Stimulated activated CD4-positive, alpha-beta T cell treated with anti-CD3 and anti-CD28 coated beads, Interleukin-12 subunit alpha, Interleukin-12 subunit beta, amount 100 ng/mL, for 4 hours (primary cell): ENCODE results near the gene CHRNA10.
"Not testable (repeated sequence)": the region's sequence is repeated elsewhere in the genome, so short reads cannot be mapped to it uniquely, and the experiment has no call there.

Experiments
- DNase-seq: peaks from one replicate; pipeline ENCODE4 v3.0.0-alpha.2; 2020

Gene CHRNA10

DNA sequence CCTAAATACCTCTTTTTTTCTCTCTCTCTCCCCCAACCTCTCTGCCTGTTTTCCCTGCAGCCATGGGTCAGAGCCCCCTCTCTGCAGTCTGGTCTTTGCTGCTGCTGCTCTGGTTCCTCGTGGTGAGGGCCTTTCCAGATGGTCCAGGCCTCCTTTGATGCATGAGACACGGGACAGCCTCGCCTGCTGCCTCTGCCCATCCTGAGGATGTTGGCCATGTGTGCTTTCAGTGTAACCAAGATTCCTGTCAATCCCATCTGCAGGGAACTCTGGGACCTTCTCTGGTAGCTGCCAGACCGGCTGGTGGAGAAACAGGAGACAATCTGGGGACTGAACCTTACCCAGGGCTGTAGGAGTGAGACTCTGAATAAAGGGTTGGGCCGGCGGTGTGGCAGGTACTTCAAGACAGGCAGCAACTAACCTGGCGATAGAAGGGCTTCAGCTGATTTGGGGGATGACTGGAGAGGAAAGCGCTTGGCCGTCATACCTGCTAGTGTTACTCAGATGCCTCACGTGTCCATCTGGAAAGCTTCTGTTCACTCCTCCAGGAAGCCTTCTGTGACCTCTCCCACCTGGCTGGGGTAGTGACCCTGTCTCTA, 7.1 kb downstream of the CHRNA10 start:
- DNase-seq, result no peak

DNA sequence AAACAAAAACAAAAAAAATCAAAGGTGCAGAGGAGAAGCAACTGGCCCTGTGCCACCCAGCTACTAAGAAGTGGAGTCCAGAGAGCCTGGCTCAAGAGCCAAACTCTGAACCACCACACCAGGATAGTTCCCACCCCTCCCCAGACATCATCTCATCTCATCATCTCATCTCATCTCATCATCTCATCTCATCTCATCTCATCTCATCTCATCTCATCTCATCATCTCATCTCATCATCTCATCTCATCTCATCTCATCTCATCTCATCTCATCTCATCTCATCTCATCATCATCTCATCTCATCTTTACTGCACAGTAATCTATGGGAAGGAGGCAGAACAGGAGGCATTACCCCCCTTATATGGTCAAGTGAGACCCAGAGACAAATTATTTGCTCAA, 8.3 kb downstream of the CHRNA10 start:
- DNase-seq, result no peak

DNA sequence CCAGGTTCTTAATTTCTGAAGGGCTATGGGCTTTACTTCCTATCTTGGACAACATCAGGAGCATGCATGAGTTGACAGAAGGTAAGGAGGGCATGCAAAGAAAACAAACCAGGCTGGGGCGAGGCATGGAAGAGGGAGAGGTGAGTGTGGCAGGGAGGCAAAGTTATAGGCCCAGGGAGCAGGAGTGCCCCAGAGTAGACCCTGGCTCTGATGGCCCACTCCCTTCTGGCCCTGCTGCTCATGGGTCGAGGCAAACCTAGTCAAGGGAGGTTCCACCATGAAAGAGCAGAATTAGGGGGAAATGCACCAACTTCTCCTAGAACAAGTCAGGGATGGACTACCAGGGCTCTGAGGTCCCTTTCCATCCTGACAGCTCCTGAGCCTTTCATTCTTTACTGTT, 10.2 kb downstream of the CHRNA10 start:
- no peak for DNase-seq

DNA sequence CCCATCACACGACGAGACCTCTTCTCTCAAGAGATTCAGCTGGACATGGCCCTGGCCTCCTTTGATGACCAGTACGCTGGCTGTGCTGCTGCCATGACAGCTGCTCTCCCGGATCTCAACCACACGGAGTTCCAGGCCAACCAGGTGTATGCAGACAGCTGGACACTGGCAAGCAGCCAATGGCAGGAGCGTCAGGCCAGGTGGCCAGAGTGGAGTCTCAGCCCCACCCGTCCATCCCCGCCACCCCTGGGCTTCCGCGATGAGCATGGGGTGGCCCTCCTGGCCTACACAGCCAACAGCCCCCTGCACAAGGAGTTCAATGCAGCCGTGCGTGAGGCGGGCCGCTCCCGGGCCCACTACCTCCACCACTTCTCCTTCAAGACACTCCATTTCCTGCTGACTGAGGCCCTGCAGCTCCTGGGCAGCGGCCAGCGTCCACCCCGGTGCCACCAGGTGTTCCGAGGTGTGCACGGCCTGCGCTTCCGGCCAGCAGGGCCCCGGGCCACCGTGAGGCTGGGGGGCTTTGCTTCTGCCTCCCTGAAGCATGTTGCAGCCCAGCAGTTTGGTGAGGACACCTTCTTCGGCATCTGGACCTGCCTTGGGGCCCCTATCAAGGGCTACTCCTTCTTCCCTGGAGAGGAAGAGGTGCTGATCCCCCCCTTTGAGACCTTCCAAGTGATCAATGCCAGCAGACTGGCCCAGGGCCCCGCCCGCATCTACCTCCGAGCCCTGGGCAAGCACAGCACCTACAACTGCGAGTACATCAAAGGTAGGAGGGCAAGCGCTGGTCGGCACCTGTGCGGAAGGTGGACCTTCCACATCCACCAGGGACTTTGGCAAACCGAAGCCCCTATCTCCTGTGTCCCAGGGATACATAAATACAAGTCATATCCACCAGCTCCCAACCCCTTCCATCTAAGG, 11.3 kb downstream of the CHRNA10 start:
- DNase-seq, result no peak

DNA sequence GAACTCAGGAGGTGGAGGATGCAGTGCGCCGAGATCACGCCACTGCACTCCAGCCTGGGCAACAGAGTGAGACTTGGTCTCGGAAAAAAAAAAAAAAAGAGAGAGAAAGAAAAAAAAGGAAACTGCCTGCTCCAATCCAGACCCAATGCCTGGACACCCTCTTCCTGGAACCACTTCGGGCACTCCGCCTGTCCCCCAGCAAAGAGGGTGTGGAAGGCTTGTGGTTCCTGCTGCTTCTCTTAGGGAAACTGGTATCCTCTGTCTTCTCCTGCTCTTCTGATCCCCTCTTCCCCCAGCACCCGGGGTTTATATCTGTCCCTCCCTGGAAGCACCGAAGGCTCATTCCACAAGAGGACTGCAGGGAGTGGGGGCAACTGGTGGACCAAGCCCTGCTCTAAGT, 12.9 kb downstream of the CHRNA10 start:
- DNase-seq, result no peak

DNA sequence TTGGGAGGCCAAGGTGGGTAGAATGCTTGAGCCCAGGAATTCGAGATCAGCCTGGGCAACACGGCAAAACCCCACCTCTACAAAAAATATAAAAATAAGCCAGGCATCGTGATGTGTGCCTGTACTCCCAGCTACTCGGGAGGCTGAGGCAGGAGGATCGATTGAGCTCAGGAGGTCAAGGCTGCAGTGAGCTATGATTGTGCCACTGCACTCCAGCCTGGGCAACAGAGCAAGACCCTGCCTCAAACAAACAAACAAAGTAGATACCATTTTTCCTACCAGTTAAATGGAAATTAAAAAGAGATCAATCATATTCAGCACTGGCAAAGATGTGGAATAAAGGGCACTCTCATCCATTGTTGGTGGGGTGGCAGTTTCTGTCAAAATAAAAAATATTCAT, 13.9 kb downstream of the CHRNA10 start:
- DNase-seq, result not testable (repeated sequence)

DNA sequence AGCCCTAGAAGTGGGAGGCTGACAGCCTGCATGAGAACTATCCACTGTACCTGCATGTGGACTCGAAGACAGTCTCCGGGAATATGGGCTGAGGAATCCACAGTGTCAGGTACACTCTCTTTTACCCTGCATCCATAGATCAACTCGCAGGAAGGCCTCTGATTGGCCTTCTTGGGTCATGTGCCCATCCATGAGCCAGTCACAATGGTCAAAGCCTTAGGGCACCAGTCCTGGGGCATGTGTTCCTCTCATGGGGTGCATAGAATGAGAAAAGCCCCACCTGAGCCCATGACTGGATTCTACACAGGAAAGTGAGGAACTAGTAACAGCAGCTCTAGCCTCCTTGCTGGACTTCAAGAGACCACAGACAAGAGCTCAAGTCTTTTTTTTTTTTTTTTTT, 15.6 kb downstream of the CHRNA10 start:
- DNase-seq, result no peak

DNA sequence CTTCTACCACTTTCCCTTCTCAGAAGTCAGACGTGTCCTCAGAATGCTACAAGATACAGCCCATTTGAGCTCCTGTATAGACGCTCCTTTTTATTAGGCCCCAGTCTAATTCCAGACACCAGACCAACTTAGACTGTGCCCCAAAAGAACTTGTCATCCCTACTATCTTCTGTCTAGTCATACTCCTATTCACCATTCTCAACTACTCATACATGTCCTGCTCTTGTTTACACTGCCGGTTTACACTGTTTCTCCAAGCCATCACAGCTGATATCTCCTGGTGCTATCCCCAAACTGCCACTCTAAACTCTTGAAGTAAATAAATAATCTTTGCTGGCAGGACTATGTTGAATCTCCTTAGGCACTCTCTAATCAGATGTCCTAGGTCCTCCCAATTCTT, 18.7 kb downstream of the CHRNA10 start:
- DNase-seq, result not testable (repeated sequence)

DNA sequence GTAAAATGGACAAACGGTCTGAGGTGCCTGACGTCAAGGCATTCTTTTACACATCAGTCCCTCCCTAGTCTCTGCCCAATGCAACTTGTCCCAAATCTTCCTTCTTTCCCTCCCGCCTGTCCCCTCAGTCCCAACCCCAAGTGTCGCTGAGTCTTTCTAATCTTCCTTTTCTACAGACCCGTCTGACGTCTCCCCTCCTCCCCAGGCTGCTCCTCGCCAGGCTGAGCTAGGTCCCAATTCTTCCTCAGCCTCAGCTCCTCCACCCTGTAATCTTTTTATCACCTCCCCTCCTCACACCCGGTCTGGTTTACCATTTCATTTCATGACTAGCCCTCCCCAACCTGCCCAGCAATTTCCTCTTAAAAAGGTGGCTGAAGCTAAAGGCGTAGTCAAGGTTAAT, 21.8 kb downstream of the CHRNA10 start:
- not testable (repeated sequence) for DNase-seq

DNA sequence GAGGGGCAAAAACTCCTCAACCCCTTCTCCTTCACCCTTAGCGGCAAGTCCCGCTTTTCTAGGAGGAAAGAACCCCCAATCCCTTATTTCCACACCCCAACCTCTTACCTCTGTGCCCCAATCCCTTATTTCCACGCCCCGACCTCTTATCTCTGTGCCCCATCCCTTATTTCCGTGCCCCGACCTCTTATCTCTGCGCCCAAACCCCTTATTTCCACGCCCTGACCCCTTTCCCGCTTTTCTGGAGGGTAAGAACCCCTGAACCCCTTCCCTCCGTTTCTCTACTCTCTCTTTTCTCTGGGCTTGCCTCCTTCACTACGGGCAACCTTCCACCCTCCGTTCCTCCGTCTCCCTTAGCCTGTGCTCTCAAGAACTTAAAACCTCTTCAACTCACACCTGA, 22.3 kb downstream of the CHRNA10 start:
- DNase-seq, result not testable (repeated sequence)

DNA sequence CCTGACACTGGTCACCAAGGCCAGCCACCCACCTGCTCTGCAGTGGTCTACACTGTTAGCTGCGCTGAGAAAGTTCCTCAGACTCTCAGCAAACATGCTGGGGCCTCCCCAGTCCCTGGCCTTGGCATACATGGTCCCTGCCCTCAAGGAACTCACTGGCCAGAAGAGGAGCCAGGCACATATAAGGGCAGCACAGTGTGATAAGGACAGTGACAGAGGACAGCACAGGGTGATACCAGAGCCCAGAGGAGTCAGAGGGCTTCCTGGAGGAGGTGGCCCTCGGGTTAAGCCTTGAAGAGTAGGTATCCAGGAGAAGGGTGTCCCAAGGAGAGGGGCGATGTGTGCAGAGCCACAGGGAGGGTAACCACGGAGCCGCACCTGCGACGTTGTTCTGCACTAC, 25.6 kb downstream of the CHRNA10 start:
- no peak for DNase-seq

DNA sequence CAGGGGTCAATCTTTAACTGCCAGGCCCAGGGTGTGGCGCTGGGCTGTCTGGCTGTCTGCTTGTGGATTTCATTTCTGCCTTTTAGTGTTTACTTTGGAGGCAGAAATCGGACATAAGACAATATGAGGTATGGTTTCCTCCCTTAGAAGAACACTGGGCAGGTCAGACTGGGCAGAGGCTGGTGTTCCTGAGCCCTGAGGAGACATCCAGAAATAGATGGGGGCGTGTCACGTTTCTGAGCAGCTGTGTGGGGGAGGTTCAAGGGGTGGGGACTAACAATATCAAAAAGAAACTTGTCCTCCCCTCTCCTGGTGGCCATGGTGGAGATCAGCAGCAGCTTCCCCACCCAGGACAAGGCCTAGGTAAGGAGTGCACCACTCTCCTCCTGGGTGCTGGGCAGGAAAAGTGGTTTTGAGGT, 26.4 kb downstream of the CHRNA10 start, which contains the start of gene ART1:
Gene ART1 (plus strand): TSS at position 312 of the 419 bp plus-strand sequence. CDS start 14,086 bp downstream, outside the sequence.
- no peak for DNase-seq

DNA sequence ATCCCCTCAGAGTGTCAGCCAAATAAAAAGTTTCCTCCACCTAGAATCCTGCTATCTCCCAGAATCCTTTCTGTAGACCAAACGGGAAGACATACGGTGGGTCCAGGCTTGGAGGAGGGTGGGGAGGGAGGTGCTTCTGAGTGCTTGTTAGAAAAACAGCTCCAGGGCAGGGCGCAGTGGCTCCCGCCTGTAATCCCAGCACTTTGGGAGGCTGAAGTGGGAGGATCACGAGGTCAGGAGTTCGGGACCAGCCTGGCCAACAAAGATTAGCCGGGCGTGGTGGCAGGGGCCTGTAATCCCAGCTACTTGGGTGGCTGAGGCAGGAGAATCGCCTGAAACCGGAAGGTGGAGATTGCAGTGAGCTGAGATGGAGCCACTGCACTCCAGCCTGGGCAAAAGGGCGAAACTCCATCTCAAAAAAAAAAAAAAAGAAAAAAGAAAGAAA, 28.1 kb downstream of the CHRNA10 start:
- not testable (repeated sequence) for DNase-seq

DNA sequence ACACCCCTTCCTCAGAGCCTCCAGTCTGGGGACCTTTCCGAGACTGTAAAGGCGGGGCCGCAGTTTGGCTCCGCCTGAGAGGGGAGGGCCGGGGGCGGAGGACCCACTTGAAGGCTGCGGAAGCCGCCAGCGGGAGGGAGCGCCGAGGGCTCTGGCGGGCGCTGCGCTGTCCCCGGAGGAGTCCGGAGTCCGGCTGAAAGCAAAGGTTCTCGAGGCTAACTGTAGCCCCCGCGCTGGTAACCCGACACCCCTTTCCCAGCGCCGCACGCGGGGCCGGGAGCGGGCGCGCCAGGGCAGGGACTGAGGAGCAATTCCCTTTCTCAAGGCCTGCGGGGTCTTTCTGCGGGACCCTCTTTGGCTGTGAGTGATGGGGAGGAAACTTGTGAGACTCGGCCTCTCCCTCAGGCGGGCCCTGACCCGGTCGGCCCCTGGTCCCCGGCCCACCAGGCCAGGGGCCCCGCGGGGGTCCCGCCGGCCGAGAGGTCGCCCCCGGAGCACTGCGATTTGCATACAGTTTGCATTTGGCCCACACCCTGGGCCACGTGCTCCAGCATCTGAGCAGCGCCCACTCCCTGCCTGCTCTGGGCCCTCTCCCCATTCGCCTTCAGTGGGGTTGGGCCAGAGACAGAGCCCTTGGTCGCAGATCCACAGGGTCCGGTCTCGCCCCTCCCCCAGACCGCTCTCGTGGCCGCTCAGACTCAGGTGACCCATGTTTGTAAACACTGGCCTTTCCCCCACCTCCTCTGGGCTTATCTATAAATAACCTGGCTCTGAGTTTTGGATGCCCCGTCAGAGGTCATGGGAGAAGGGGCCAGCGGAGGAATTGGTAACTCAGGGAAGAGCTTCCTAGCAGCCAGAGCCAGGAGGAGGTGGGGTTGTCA, 28.9 kb downstream of the CHRNA10 start:
- peak; percentile 54 for DNase-seq

DNA sequence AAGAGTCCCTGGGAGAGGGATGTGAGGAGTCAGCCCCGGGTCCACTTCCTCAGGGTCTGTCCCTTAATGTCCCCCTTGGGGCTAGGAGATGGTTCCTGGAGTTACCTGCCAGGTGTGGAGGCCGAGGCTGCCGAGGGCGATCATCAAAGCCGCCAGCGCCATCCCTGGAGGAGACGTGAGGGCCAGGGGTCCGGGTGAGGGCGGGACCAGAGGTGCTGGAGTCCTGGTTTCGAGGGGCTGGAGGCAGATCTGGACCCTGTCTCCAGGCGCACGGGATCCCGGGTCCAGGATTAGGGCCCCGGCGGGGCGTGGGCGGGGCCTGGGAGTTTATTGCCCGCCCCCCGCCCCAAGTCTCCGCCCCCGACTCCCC, 29.5 kb downstream of the CHRNA10 start, which contains the start of gene ART5:
Gene ART5 (minus strand): TSS at position 292 of the 370 bp plus-strand sequence. CDS start 130 bp downstream, at position 162.
- DNase-seq, result no peak

DNA sequence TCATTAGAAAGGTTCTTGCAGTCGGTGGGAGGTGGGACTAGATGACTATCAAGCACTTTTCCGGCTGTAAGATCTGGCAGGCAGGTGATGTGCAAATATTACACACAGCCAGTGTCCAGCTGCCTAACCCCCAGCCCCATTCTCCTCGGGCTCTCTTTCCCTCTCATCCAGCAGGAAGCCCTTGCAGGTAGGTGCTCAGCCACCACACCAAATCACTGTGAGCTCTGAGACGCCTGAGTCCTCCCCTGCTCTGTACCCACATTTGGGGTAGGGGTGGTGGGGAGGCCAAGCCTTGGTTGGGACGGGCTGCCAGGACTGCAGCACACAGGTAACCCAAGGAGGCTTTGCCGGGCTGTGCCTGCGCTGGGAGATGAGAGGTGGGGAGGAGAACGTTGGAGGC, 30.0 kb downstream of the CHRNA10 start:
- no peak for DNase-seq

DNA sequence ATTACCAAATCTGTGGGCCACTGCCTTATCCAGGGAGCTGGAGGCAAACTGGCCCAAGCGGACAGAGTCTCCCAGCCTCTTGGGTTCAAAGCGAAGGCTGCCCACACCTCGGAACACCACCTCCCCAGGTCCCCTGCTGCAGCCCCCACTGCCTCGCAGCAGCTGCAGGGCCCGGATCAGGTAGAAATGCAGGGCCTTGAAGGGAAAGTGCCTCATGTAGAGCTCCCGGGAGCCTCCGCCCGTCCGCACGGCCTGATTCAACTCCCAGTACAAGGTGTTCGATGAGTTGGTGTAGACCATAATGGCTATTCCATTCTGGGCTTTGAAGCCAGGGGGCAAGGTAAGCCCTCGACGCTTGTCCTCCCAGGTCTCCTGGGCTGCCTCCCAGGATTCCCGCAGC, 31.3 kb downstream of the CHRNA10 start:
- DNase-seq, result no peak

DNA sequence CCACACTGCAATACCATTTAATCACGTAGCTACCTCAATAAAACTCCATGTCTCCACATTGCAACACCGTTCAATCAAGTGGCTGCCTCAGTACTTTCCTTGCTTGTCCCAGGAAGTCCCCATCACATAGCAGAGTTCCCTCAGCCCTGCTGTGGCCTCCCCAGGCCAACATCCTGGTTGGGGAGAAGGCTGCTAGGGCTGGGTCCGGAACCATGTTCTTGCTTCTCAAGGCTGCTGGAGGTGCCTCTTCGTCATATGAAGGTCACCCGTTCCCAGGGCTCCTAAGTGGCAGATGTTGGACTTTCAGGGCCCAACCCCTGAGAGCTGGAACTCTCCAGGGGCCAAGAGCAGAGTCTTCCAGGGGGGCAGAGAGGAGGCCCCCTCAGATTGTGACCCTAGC, 32.7 kb downstream of the CHRNA10 start:
- no peak for DNase-seq

DNA sequence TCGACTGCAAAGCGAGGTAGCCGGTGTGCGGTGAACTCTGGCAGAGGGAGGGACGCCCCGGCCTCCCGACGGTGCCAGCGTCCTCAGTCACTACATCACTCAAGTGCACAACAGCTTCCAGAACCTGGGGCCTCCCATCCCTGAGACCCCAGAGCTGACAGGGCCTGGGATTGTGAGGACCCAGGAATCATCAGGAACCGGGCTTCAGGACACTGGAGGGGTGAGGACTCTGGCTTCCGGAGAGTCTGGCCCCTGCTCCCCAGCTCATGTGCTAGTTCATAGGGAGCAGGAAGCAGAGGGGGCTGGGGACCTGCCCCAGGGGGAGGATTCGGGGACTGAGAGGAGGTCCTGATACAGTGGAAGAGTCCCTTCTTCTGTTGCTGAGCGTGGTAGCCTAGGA, 34.0 kb downstream of the CHRNA10 start:
- no peak for DNase-seq

DNA sequence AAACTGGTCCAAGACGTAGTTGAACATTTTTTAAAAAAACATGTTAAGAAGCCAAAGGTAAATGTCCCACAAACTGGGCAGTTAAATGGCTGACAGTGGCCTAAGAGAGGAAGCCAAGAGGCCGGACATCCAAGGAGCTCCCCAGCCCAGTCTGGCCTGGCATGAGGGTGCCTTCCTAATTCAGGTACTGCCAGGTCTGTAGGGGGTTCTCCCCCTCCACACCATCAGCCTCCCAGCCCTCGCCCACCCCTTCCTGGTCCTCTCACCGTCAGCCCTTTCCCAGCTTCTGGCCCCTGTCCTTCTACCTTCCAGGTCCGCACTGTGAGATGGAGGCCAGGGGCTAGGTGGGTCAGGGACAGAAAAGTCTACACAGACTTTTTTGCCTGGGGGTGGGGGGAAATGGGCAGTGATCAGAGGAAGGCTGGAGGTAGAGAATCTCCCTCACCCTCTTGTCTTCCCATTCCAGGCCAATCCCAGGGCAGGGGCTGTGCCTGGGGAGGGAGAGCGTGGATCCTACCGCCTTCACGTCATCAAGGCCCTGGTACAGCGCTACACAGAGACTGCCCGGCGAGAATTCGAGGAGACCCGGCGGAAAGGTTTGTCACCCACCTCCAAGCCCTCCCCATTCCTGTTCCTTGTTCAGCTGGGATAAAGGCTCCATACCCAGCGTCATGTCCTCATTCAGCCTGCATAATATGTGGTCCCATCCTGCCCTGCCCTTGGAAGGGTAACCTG, 35.4 kb downstream of the CHRNA10 start:
- DNase-seq, result no peak

DNA sequence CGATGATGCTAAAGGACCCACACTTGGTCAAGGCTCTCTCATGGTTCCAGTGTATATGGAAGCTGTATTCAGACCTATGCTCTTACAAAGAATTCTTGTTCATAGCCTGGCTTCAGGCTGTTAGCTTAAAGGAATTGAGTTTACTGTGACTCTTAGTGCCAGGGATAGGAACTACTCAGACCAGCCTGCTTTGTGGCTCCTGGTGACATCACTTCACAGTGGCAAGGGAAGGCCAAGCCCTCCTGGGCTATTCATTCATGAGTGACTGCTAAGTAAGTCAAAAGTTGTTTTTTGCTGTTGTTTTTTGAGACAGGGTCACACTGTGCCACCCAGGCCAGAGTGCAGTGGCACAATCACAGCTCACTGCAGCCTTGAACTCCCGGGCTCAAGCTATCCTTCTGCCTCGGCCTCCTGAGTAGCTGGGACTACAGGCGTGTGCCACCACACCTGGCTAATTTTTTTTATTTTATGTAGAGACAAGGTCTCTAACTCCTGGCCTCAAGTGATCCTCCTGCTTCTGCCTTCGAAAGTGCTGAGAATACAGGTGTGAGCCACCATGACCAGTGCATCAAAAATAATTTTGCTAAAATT, 39.0 kb downstream of the CHRNA10 start:
- DNase-seq, result no peak

DNA sequence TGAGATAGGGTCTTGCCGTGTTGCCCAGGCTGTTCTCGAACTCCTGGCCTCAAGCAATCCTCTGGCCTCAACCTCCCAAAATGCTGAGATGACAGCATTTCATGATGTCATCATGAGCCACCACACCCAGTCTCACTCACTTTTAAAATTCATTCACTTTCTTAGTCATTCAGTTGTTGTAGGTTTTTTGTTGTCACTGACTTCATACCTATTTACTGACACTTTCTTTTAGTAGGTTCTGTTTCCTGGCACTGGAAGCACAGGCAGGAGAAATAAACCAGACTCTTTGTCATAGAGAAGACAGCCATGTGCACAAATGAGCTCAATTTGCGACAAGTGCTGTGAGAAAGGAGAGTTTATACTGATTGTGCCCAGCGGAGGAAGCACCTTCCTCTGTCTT, 39.9 kb downstream of the CHRNA10 start:
- DNase-seq, result no peak
